WTC11 (cell line): ENCODE data around the gene GDPD3. TPM values are rescaled to one million over a fixed set of nuclear protein-coding genes. Genes with fewer than 3 reads are reported as not detected.

ENCODE experiments used
- ATAC-seq: fragments of 200-7000 bp; cut with Tn5 transposase; 2 replicates; pipeline ENCODE4 v1.10.0; 2021; ENCODE audit warnings: mild to moderate bottlenecking, moderate library complexity
- CTCF ChIA-PET: fragments of 300-600 bp; sonication (Branson Sonifier 250); formaldehyde crosslinking; loops from one replicate; lab custom pipeline; 2021; ENCODE audit warnings: antibody characterized with exemption; lab: Charles Lee
- POLR2A ChIA-PET: fragments of 350-600 bp; sonication (Branson Sonifier 250); formaldehyde crosslinking; loops from one replicate; lab custom pipeline; 2021; ENCODE audit warnings: antibody characterized with exemption; lab: Charles Lee
- DNase-seq: peaks from one replicate; pipeline ENCODE4 v3.0.0; 2021; ENCODE audit warnings: low spot score
- H3K27ac Mint-ChIP-seq: 2 replicates; pipeline ENCODE4 v1.8.0; 2021; ENCODE audit warnings: mixed read lengths
- H3K27me3 Mint-ChIP-seq: 2 replicates; pipeline ENCODE4 v1.8.0; 2021; ENCODE audit warnings: low read depth, mild to moderate bottlenecking, moderate library complexity, mixed read lengths
- H3K36me3 Mint-ChIP-seq: 2 replicates; pipeline ENCODE4 v1.8.0; 2021; ENCODE audit warnings: mixed read lengths
- H3K4me1 Mint-ChIP-seq: 2 replicates; pipeline ENCODE4 v1.8.0; 2022; ENCODE audit warnings: mixed read lengths
- H3K4me3 Mint-ChIP-seq: 2 replicates; pipeline ENCODE4 v1.8.0; 2021; ENCODE audit warnings: mild to moderate bottlenecking, moderate library complexity, mixed read lengths
- H3K9me3 Mint-ChIP-seq: 2 replicates; pipeline ENCODE4 v1.8.0; 2021; ENCODE audit warnings: mixed read lengths
- AFF4 ChIP-seq: sonication (generic); formaldehyde crosslinking; IDR thresholded peaks from 2 replicates; pipeline ENCODE4 v1.8.1; 2023; ENCODE audit warnings: mild to moderate bottlenecking, missing genetic modification reagents, borderline replicate concordance
- ATF6 ChIP-seq: sonication (generic); formaldehyde crosslinking; IDR thresholded peaks from 2 replicates; pipeline ENCODE4 v1.8.1; 2023; ENCODE audit warnings: mild to moderate bottlenecking, missing genetic modification reagents
- CREM ChIP-seq: sonication (generic); formaldehyde crosslinking; IDR thresholded peaks from 2 replicates; pipeline ENCODE4 v1.8.1; 2022; ENCODE audit warnings: mild to moderate bottlenecking, missing genetic modification reagents, moderate library complexity
- ELF4 ChIP-seq: sonication (generic); formaldehyde crosslinking; IDR thresholded peaks from 2 replicates; pipeline ENCODE4 v1.8.1; 2022; ENCODE audit warnings: low read depth, mild to moderate bottlenecking, moderate library complexity, missing genetic modification reagents
- GABPB1 ChIP-seq: sonication (generic); formaldehyde crosslinking; IDR thresholded peaks from 2 replicates; pipeline ENCODE4 v1.8.1; 2023; ENCODE audit warnings: mild to moderate bottlenecking, missing genetic modification reagents
- MAX ChIP-seq: sonication (generic); formaldehyde crosslinking; IDR thresholded peaks from 2 replicates; pipeline ENCODE4 v1.8.0; 2022; ENCODE audit warnings: mild to moderate bottlenecking, missing genetic modification reagents
- NFATC4 ChIP-seq: fragments of 250-450 bp; sonication (Bioruptor Pico); IDR thresholded peaks from 2 replicates; pipeline ENCODE4 v1.9.0; 2021; ENCODE audit warnings: mild to moderate bottlenecking
- NR2C2 ChIP-seq: sonication (generic); formaldehyde crosslinking; IDR thresholded peaks from 2 replicates; pipeline ENCODE4 v1.8.0; 2022; ENCODE audit warnings: mild to moderate bottlenecking, missing genetic modification reagents
- NR3C1 ChIP-seq: sonication (generic); formaldehyde crosslinking; conservative IDR thresholded peaks from 2 replicates; pipeline ENCODE4 v1.8.1; 2023; ENCODE audit warnings: low read depth, mild to moderate bottlenecking, missing genetic modification reagents
- SMAD4 ChIP-seq: sonication (generic); formaldehyde crosslinking; IDR thresholded peaks from 2 replicates; pipeline ENCODE4 v1.8.0; 2022; ENCODE audit warnings: mild to moderate bottlenecking, missing genetic modification reagents
- SP1 ChIP-seq: sonication (generic); formaldehyde crosslinking; conservative IDR thresholded peaks from 2 replicates; pipeline ENCODE4 v1.8.1; 2022; ENCODE audit warnings: missing genetic modification reagents
- TP53 ChIP-seq: sonication (generic); formaldehyde crosslinking; IDR thresholded peaks from 2 replicates; pipeline ENCODE4 v1.8.1; 2023; ENCODE audit warnings: mild to moderate bottlenecking, missing genetic modification reagents
- USF2 ChIP-seq: sonication (generic); formaldehyde crosslinking; IDR thresholded peaks from 2 replicates; pipeline ENCODE4 v1.8.1; 2023; ENCODE audit warnings: mild to moderate bottlenecking, missing genetic modification reagents, moderate library complexity
- ZNF219 ChIP-seq: sonication (generic); formaldehyde crosslinking; IDR thresholded peaks from 2 replicates; pipeline ENCODE4 v1.8.0; 2023; ENCODE audit warnings: missing genetic modification reagents, mild to moderate bottlenecking, borderline replicate concordance
- ZNF396 ChIP-seq: fragments of 250-450 bp; sonication (Bioruptor Pico); IDR thresholded peaks from 2 replicates; pipeline ENCODE4 v1.8.0; 2021; ENCODE audit warnings: mild to moderate bottlenecking, moderate library complexity, borderline replicate concordance
- ZNF425 ChIP-seq: fragments of 250-450 bp; sonication (Bioruptor Pico); conservative IDR thresholded peaks from 2 replicates; pipeline ENCODE4 v1.9.0; 2021; ENCODE audit warnings: mild to moderate bottlenecking
- total RNA-seq: library from RNA; stranded (reverse); gene quantifications from 3 replicates; pipeline ENCODE4 v1.2.3, GENCODE V29; 2021
- TF ChIP-seq, protein P1 (sequence below): sonication (generic); formaldehyde crosslinking; IDR thresholded peaks from 2 replicates; pipeline ENCODE4 v1.8.0; 2023; ENCODE audit warnings: missing genetic modification reagents

The GDPD3 gene
- total RNA-seq, 1 experiment from 2014 or later, result 2.5 TPM

- Mint-ChIP-seq H3K4me1 (no peaks in the 10 kb centered on the region), H3K27ac (no peak overlapping the region), H3K4me3 (no peak overlapping the region), H3K27me3 (peaks cover 8% of the 10 kb centered on the region), H3K9me3 (peaks cover 4% of the 10 kb centered on the region; the same call in 1 of the 2 replicates), H3K36me3 (no peaks in the 10 kb centered on the region)
- ATAC-seq, result no peak
- no peak for DNase-seq
- CTCF ChIA-PET, result interaction anchor here (0.6 to 2.0 kb wide), 14 partner anchors 8 to 551 kb away, joined by 3 to 15 read pairs (median 4); partner anchors contain the start of genes CORO1A and TBX6
- POLR2A ChIA-PET, result no interaction called here
- TF ChIP-seq ZNF219 (CRISPR knock-in tag) (no peak), NR2C2 (CRISPR knock-in tag) (no peak), CREM (CRISPR knock-in tag) (no peak), TP53 (CRISPR knock-in tag) (no peak), SMAD4 (CRISPR knock-in tag) (no peak), NFATC4 (CRISPR knock-in tag) (no peak), AFF4 (no peak)
- TF ChIP-seq, protein P1, sequence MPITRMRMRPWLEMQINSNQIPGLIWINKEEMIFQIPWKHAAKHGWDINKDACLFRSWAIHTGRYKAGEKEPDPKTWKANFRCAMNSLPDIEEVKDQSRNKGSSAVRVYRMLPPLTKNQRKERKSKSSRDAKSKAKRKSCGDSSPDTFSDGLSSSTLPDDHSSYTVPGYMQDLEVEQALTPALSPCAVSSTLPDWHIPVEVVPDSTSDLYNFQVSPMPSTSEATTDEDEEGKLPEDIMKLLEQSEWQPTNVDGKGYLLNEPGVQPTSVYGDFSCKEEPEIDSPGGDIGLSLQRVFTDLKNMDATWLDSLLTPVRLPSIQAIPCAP, result no peak
These were observed 30.0 kb upstream of the GDPD3 start for GRCh38 chr16:30143347-30143702.

- TF ChIP-seq ZNF396, result no peak
- no peak for TF ChIP-seq USF2
- no peak for TF ChIP-seq MAX
- no peak for TF ChIP-seq GABPB1
- no peak for TF ChIP-seq ELF4 (CRISPR knock-in tag)
- no peak for TF ChIP-seq SP1 (CRISPR knock-in tag)
- no peak for TF ChIP-seq NR3C1 (CRISPR knock-in tag)
- TF ChIP-seq ATF6 (CRISPR knock-in tag), result no peak
- TF ChIP-seq ZNF425 (CRISPR knock-in tag), result no peak
- DNase-seq, result no peak
- Mint-ChIP-seq H3K4me1 (no peaks in the 10 kb centered on the region), H3K27me3 (peaks cover 8% of the 10 kb centered on the region), H3K9me3 (peaks cover 4% of the 10 kb centered on the region; the same call in 1 of the 2 replicates), H3K4me3 (no peak overlapping the region), H3K27ac (no peak overlapping the region), H3K36me3 (no peaks in the 10 kb centered on the region)
- POLR2A ChIA-PET, result no interaction called here
- CTCF ChIA-PET, result interaction anchor here (0.6 to 2.0 kb wide), 14 partner anchors 9 to 551 kb away, joined by 3 to 15 read pairs (median 4); partner anchors contain the start of genes CORO1A and TBX6
- peak; percentile 60 for ATAC-seq
These were observed 29.5 kb upstream of the GDPD3 start for GRCh38 chr16:30142672-30143346.
